ENCODE results near the gene RAB9B. TPM values are rescaled to one million over a fixed set of nuclear protein-coding genes. Genes with fewer than 3 reads are reported as not detected.

Gene RAB9B
- total RNA-seq, 1 experiment from 2014 or later: 5.5 TPM

Other genes with a start within 250 kb of the RAB9B start
- 96.7 and 114 TPM in 2 replicates for gene TCEAL4, start 246.7 kb downstream of the RAB9B start, total RNA-seq (2014; rRNA removed; shearing (Covaris generic))
- 60.1 and 77.7 TPM in 2 replicates for gene TCEAL3, start 224.3 kb downstream of the RAB9B start, total RNA-seq (2014; rRNA removed; shearing (Covaris generic))
- gene TCEAL1, start 203.3 kb downstream of the RAB9B start, total RNA-seq (2014; rRNA removed; shearing (Covaris generic)): 53.5 and 88.1 TPM in 2 replicates
- 936 and 1,313 TPM in 2 replicates for gene MORF4L2, start 145.6 kb downstream of the RAB9B start, total RNA-seq (2014; rRNA removed; shearing (Covaris generic))
- not detected in 2 replicates for gene TMEM31, start 121.3 kb downstream of the RAB9B start, total RNA-seq (2014; rRNA removed; shearing (Covaris generic))
- gene PLP1, start 55.4 kb downstream of the RAB9B start, total RNA-seq (2014; rRNA removed; shearing (Covaris generic)): not detected in 2 replicates
- 27.8 and 34.3 TPM in 2 replicates for gene TMSB15B, start 130.4 kb upstream of the RAB9B start, total RNA-seq (2014; rRNA removed; shearing (Covaris generic))
- not detected in 2 replicates for gene H2BW1, start 181.5 kb upstream of the RAB9B start, total RNA-seq (2014; rRNA removed; shearing (Covaris generic))
- gene H2BW2, start 207.7 kb upstream of the RAB9B start, total RNA-seq (2014; rRNA removed; shearing (Covaris generic)): not detected in 2 replicates
- 3.5 and 7.8 TPM in 2 replicates for gene TMSB15C, start 244.0 kb upstream of the RAB9B start, total RNA-seq (2014; rRNA removed; shearing (Covaris generic))

Data from M059J (cell line).